HG02610 (cell line): ENCODE measurements around the gene SHCBP1L.

Source experiments
- ATAC-seq: cut with Tn5 transposase; IDR thresholded peaks from one replicate; pipeline ENCODE4 v1.9.1; 2021; ENCODE audit warnings: mild to moderate bottlenecking, moderate library complexity; ENCODE audit not compliant: unreplicated experiment

The SHCBP1L gene

GRCh38 chr1:182897696-182898095 is 55.3 kb downstream of the SHCBP1L start:
- no peak for ATAC-seq

GRCh38 chr1:182890927-182891610 is 61.9 kb downstream of the SHCBP1L start:
- no peak for ATAC-seq

GRCh38 chr1:182889997-182890396 is 63.0 kb downstream of the SHCBP1L start:
- ATAC-seq = no peak

- ATAC-seq = no peak
Observed at GRCh38 chr1:182888736-182889531, 64.0 kb downstream of the SHCBP1L start.

- no peak for ATAC-seq
Observed at GRCh38 chr1:182886985-182887384, 66.0 kb downstream of the SHCBP1L start.

GRCh38 chr1:182885591-182885990 is 67.4 kb downstream of the SHCBP1L start:
- ATAC-seq = no peak

GRCh38 chr1:182884872-182885271 is 68.1 kb downstream of the SHCBP1L start:
- no peak for ATAC-seq

GRCh38 chr1:182877842-182878241 is 75.1 kb downstream of the SHCBP1L start:
- ATAC-seq = no peak

GRCh38 chr1:182877331-182877730 is 75.6 kb downstream of the SHCBP1L start:
- no peak for ATAC-seq

- no peak for ATAC-seq
Observed at GRCh38 chr1:182875889-182876288, 77.1 kb downstream of the SHCBP1L start.

- ATAC-seq = no peak
Observed at GRCh38 chr1:182872881-182873280, 80.1 kb downstream of the SHCBP1L start.

- ATAC-seq = no peak
Observed at GRCh38 chr1:182869241-182869666, 83.7 kb downstream of the SHCBP1L start.

- no peak for ATAC-seq
Observed at GRCh38 chr1:182867861-182868260, 85.1 kb downstream of the SHCBP1L start.

- no peak for ATAC-seq
Observed at GRCh38 chr1:182863940-182864339, 89.0 kb downstream of the SHCBP1L start.

- no peak for ATAC-seq
Observed at GRCh38 chr1:182862827-182863226, 90.1 kb downstream of the SHCBP1L start.

GRCh38 chr1:182861994-182862393 is 91.0 kb downstream of the SHCBP1L start:
- no peak for ATAC-seq

- no peak for ATAC-seq
Observed at GRCh38 chr1:182860658-182861057, 92.3 kb downstream of the SHCBP1L start.

GRCh38 chr1:182857212-182857611 is 95.8 kb downstream of the SHCBP1L start:
- ATAC-seq = no peak

GRCh38 chr1:182855911-182856310 is 97.1 kb downstream of the SHCBP1L start:
- ATAC-seq = no peak

- ATAC-seq = peak; percentile 76
Observed at GRCh38 chr1:182851825-182852224, 101.1 kb downstream of the SHCBP1L start.

- no peak for ATAC-seq
Observed at GRCh38 chr1:182850319-182850718, 102.6 kb downstream of the SHCBP1L start.
